ENCODE measurements around the gene TBX4. TPM values are rescaled to one million over a fixed set of nuclear protein-coding genes. Genes with fewer than 3 reads are reported as not detected.
A peak's percentile ranks its signal among the peaks of the same experiment; 100 is the strongest.

TBX4 gene
- total and polyA plus RNA-seq, 9 donors, result 18.7 to 43.6 (median 26.4) TPM

DNA sequence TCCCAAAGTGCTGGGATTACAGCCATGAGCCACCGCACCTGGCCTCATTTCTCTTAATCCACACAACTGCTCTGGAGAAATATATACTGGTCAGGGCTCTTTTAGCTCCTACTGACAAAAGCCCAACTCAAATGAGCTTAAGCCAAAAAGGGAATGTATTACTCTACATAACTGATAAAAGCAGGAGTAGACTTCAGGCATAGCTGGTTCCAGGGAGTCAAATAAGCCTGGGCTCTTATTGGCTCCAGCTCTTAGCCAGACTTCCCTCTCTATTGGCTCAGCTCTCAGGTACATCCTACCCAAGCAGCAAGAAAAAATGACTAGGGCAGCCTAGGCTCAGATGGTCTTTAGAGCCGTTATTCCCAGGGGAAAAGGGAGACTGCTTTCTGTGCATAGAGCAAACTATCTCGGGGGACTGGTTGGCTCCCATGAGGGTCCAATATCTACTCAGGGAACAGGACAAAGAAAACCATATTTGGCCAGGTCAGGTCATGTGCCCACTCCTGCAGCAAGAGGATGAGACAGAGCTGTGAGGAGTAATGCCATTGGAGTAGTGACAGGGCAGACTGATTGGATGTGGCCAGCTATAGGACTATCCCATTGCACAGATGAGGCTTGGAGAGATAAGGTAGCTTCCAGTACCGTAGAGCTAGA lies 31.4 kb upstream of the TBX4 start:
- Histone ChIP-seq H3K9me3 (replicated peaks; ENCODE audit: control insufficient read depth, low read depth, low read length) (no peaks in the 10 kb centered on the region), H3K27ac (ENCODE audit: low read length) (no peak overlapping the region), H3K36me3 (ENCODE audit: control insufficient read depth, insufficient read depth, low read length) (no peaks in the 10 kb centered on the region), H3K4me1 (ENCODE audit: control insufficient read depth, insufficient read depth, low read length) (peaks cover 32% of the 10 kb centered on the region), H3K27me3 (ENCODE audit: control insufficient read depth, insufficient read depth, low read length) (peaks cover 13% of the 10 kb centered on the region), H3K4me3 (ENCODE audit: low read length) (no peak overlapping the region)
- 74% methylated on average over 2 of the region's 4 CpGs for WGBS (ENCODE audit: insufficient coverage)
- DNase-seq, result no peak

DNA sequence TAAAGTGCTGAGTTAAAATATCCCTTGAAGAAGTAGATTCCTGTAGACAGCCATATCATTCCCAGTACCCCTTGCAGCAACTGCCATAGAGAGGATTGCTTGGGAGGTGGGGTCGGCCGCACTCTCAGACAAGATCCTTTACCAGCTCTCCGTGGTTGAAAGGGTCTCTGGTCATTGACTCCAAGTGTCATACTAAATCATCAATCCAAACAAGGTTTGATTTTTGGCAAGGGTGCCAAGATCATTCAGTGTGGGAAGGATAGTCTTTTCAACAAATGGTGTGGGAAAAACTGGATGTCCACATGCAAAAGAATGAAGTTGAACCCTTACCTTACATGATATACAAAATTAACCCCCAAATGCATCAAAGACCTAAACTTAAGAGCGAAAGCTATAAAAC lies 30.8 kb upstream of the TBX4 start:
- WGBS (ENCODE audit: insufficient coverage), result no CpG with 5 or more reads among the region's 4 CpGs
- Histone ChIP-seq H3K36me3 (ENCODE audit: control insufficient read depth, insufficient read depth, low read length) (no peaks in the 10 kb centered on the region), H3K4me1 (ENCODE audit: control insufficient read depth, insufficient read depth, low read length) (peaks cover 29% of the 10 kb centered on the region), H3K9me3 (replicated peaks; ENCODE audit: control insufficient read depth, low read depth, low read length) (no peaks in the 10 kb centered on the region), H3K4me3 (ENCODE audit: low read length) (no peak overlapping the region), H3K27ac (ENCODE audit: low read length) (no peak overlapping the region), H3K27me3 (ENCODE audit: control insufficient read depth, insufficient read depth, low read length) (peaks cover 13% of the 10 kb centered on the region)
- DNase-seq, result no peak

DNA sequence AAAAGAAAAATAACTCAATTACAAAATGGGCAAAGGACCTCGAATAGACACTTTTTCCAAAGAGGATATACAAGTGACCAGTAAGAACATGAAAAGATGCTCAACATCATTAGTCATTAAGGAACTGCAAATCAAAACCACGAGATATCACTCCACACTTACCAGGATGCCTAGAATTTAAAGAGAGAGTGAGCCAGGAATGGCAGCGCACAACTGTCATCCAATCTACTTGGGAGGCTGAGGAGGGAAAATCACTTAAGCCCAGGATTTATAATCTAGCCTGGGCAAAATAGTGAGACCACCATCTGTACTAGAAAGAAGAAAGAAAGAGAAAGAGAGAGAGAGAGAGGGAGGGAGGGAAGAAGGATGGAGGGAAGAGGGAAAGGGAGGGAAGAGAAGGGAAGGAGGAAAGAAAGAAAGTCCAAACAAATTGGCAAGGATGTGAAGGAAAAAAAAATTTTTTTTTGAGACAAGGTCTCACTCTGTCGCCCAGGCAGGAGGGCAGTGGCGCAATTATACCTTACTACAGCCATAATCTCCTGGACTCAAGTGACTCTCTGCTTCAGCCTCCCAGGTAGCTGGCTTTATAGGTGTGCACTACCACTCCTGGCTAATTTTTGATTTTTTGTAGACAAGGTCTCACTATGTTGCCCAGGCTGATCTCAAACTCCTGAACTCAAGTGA lies 30.0 kb upstream of the TBX4 start:
- H3K27me3 ChIP-seq (ENCODE audit: control insufficient read depth, insufficient read depth, low read length), result peaks cover 13% of the 10 kb centered on the region
- no peak overlapping the region for H3K27ac ChIP-seq (ENCODE audit: low read length)
- no peak for DNase-seq
- no peaks in the 10 kb centered on the region for H3K9me3 ChIP-seq (replicated peaks; ENCODE audit: control insufficient read depth, low read depth, low read length)
- H3K36me3 ChIP-seq (ENCODE audit: control insufficient read depth, insufficient read depth, low read length), result no peaks in the 10 kb centered on the region
- WGBS (ENCODE audit: insufficient coverage), result no CpG with 5 or more reads among the region's 5 CpGs
- H3K4me1 ChIP-seq (ENCODE audit: control insufficient read depth, insufficient read depth, low read length), result peaks cover 22% of the 10 kb centered on the region
- no peak overlapping the region for H3K4me3 ChIP-seq (ENCODE audit: low read length)

DNA sequence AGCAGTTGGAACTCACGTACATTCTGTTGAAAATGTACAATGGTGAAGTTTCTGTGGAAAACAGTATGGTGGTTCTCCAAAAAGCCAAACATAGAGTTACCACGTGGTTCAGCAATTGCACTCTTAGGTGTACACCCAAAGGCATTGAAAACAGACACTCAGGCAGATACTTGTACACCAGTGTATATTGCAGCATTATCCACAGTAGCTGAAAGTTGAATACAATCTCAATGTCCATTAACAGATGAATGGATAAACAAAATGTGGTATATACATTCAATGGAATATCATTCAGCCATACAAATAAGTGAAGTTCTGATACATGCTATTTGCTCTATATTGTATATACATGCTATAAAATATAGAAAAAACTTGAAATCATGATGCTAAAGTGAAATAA lies 29.4 kb upstream of the TBX4 start:
- H3K4me1 ChIP-seq (ENCODE audit: control insufficient read depth, insufficient read depth, low read length), result peaks cover 20% of the 10 kb centered on the region
- no peaks in the 10 kb centered on the region for H3K36me3 ChIP-seq (ENCODE audit: control insufficient read depth, insufficient read depth, low read length)
- H3K9me3 ChIP-seq (replicated peaks; ENCODE audit: control insufficient read depth, low read depth, low read length), result no peaks in the 10 kb centered on the region
- H3K27me3 ChIP-seq (ENCODE audit: control insufficient read depth, insufficient read depth, low read length), result peaks cover 13% of the 10 kb centered on the region
- H3K27ac ChIP-seq (ENCODE audit: low read length), result no peak overlapping the region
- no CpG with 5 or more reads among the region's 2 CpGs for WGBS (ENCODE audit: insufficient coverage)
- no peak for DNase-seq
- no peak overlapping the region for H3K4me3 ChIP-seq (ENCODE audit: low read length)

DNA sequence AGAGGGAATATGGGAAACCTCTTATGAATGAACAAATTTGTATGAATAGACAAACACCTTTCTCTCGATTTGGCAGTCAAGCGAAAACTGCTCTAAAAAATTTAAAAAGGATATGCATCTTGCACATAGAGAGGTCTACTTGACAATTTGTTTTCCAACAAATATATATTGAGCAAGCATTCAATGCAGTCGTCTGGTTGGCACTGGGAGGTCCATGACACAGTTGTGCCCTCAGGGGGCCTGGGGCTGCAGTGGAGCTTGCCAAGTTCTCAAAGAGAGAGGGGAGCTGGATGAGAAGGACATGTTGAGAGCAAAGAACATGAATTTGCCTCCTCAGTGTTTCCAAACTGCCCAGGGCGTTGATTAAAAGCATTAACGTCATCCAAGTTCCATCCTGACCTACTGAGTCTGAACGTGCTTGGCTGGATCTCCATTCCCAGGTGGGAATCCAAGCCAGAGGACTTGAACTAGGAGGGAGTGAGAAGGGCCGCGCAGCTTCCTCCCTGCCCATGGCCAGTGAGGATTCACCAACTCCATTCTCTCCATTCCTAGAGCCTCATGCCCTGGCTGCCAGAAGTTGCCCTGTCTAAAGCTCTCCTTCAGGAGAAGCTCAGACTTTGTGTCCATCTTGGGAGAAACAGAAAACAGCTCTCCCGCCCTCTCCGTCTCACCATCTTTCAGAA lies 28.1 kb upstream of the TBX4 start:
- H3K27me3 ChIP-seq (ENCODE audit: control insufficient read depth, insufficient read depth, low read length), result peaks cover 11% of the 10 kb centered on the region

DNA sequence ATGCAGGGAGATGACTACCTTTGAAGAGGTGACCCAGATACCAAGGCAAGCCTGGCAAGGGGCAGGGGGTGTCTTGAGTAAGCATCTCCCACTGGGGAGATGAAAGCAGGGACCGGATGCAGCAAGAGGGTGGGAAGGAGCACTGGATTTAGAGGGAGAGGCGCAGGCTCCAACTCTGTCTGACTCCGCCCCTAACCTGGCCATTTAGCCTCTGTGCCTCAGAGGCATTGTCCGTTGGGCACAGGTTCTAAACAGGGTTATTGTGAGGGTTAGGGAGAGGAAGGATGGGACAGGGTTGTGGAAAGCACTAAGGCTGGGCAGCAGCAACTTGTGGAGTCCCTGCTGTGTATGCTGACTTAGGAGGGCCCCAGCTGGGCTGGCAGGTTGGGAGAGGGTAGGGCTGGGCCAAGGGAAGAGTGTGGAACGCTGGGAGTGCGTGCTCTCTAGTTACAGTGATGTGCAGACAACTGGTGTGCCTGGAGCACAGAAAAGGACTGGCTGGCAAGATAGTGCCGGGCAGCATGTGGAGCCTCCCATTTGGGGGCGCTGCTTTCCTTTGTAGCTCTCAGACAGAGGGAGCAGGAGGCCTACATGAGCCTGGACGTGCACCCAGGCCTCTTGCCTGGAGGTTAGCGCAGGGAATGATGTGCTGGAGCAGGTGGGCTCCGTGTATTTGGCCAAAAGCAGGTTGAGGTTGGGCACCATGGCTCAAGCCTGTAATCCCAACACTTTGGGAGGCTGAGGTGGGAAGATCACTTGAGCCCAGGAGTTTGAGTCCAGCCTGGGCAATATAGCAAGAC lies 26.3 kb upstream of the TBX4 start:
- Histone ChIP-seq H3K27ac (ENCODE audit: low read length) (no peak overlapping the region), H3K4me1 (ENCODE audit: control insufficient read depth, insufficient read depth, low read length) (peaks cover 9% of the 10 kb centered on the region), H3K9me3 (replicated peaks; ENCODE audit: control insufficient read depth, low read depth, low read length) (no peaks in the 10 kb centered on the region), H3K27me3 (ENCODE audit: control insufficient read depth, insufficient read depth, low read length) (peaks cover 4% of the 10 kb centered on the region), H3K36me3 (ENCODE audit: control insufficient read depth, insufficient read depth, low read length) (no peaks in the 10 kb centered on the region), H3K4me3 (ENCODE audit: low read length) (no peak overlapping the region)
- 50% methylated on average over 10 of the region's 11 CpGs for WGBS (ENCODE audit: insufficient coverage)
- DNase-seq, result peak; percentile 22

More for the DNA sequence above, 28.1 kb upstream of the TBX4 start:
- no peak for DNase-seq
- H3K36me3 ChIP-seq (ENCODE audit: control insufficient read depth, insufficient read depth, low read length), result no peaks in the 10 kb centered on the region
- no peaks in the 10 kb centered on the region for H3K9me3 ChIP-seq (replicated peaks; ENCODE audit: control insufficient read depth, low read depth, low read length)
- peaks cover 20% of the 10 kb centered on the region for H3K4me1 ChIP-seq (ENCODE audit: control insufficient read depth, insufficient read depth, low read length)
- 59% methylated on average over 4 of the region's 10 CpGs for WGBS (ENCODE audit: insufficient coverage)
- H3K4me3 ChIP-seq (ENCODE audit: low read length), result no peak overlapping the region
- no peak overlapping the region for H3K27ac ChIP-seq (ENCODE audit: low read length)

DNA sequence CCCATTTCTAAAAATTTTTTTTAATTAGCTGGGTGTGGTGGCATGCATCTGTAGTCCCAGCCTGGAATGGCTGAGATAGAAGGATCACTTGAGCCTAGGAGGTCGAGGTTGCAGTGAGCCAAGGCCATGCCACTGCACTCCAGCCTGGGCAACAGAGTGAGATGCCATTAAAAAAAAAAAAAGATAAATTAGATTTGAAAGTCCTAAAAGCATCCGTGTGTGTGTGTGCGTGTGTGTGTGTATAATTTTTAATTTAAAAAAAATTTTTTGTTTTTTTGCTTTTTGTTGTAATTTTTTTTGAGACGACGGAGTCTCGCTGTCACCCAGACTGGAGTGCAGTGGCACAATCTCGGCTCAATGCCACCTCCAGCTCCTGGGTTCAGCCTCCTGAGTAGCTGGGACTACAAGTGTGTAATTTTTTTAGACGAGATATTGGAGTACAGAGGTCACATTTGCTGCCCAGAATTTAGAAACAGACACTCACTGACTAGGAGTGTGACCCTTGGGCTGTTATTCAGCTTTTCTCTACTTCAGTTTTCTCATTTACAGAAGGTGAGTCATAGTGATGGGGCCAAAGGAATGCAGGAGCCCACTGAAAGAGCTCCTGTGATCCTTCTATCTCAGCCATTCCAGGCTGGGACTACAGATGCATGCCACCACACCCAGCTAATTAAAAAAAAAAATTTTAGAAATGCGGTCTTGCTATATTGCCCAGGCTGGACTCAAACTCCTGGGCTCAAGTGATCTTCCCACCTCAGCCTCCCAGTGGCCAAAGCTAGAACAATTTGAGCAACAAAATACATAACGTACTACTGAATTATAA lies 25.5 kb upstream of the TBX4 start:
- DNase-seq, result no peak
- Histone ChIP-seq H3K27ac (ENCODE audit: low read length) (no peak overlapping the region), H3K9me3 (replicated peaks; ENCODE audit: control insufficient read depth, low read depth, low read length) (no peaks in the 10 kb centered on the region), H3K4me3 (ENCODE audit: low read length) (no peak overlapping the region), H3K4me1 (ENCODE audit: control insufficient read depth, insufficient read depth, low read length) (peaks cover 9% of the 10 kb centered on the region), H3K36me3 (ENCODE audit: control insufficient read depth, insufficient read depth, low read length) (no peaks in the 10 kb centered on the region), H3K27me3 (ENCODE audit: control insufficient read depth, insufficient read depth, low read length) (peaks cover 4% of the 10 kb centered on the region)
- 94% methylated on average over 2 of the region's 10 CpGs for WGBS (ENCODE audit: insufficient coverage)

DNA sequence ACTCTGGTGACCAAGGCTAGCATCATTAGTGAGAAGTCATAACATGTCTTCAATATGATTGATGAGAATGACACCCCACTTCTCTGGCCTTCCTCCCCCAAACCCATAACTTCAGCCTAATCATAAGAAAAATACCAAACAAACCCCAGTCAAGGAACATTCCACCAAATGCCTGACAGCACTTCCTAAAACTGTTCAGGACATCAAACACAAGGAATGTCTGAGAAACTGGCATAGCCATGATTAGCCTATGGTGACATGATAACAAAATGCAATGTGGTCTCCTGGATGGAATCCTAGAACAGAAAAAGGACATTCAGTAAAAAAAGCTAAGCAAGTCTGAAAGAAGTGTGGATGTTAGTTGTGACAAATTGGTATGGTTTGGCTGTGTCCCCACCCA lies 24.7 kb upstream of the TBX4 start:
- no peak overlapping the region for H3K27ac ChIP-seq (ENCODE audit: low read length)
- H3K4me3 ChIP-seq (ENCODE audit: low read length), result no peak overlapping the region
- H3K36me3 ChIP-seq (ENCODE audit: control insufficient read depth, insufficient read depth, low read length), result no peaks in the 10 kb centered on the region
- peaks cover 1% of the 10 kb centered on the region for H3K27me3 ChIP-seq (ENCODE audit: control insufficient read depth, insufficient read depth, low read length)
- no peak for DNase-seq
- peaks cover 9% of the 10 kb centered on the region for H3K4me1 ChIP-seq (ENCODE audit: control insufficient read depth, insufficient read depth, low read length)
- no peaks in the 10 kb centered on the region for H3K9me3 ChIP-seq (replicated peaks; ENCODE audit: control insufficient read depth, low read depth, low read length)

DNA sequence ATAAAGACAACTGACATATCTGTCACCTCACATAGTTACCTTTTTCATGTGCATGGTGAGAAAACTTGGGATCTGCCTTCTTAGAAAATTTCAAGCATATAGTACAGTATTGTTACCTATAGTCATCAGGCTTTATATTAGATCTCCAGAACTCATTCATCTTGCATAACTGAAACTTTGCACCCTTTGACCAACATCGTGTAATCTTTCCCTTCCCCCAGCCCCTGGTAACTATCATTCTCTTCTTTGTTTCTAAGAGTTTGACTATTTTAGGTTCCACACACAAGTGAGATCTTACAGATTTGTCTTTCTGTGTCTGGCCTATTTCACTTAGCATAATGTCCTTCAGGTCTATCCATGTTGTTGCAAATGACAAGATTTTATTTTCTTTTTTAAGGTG lies 22.9 kb upstream of the TBX4 start:
- Histone ChIP-seq H3K36me3 (ENCODE audit: control insufficient read depth, insufficient read depth, low read length) (no peaks in the 10 kb centered on the region), H3K9me3 (replicated peaks; ENCODE audit: control insufficient read depth, low read depth, low read length) (no peaks in the 10 kb centered on the region), H3K4me1 (ENCODE audit: control insufficient read depth, insufficient read depth, low read length) (peaks cover 9% of the 10 kb centered on the region), H3K4me3 (ENCODE audit: low read length) (no peak overlapping the region), H3K27ac (ENCODE audit: low read length) (no peak overlapping the region), H3K27me3 (ENCODE audit: control insufficient read depth, insufficient read depth, low read length) (no peaks in the 10 kb centered on the region)
- no peak for DNase-seq
- WGBS (ENCODE audit: insufficient coverage), result no CpG with 5 or more reads among the region's 1 CpG

Data from muscle of leg (tissue), 11 donors.